Skeletal muscle tissue (tissue), 4 donors: ENCODE data around the gene TENT5C. TPM values are rescaled to one million over a fixed set of nuclear protein-coding genes. Genes with fewer than 3 reads are reported as not detected.
A peak's percentile ranks its signal among the peaks of the same experiment; 100 is the strongest.
"Not testable (repeated sequence)": the region's sequence is repeated elsewhere in the genome, so short reads cannot be mapped to it uniquely, and the experiment has no call there.

Experiments used
- H3K27ac ChIP-seq: one replicate; pipeline ENCODE4 v1.7.0; 2013; ENCODE audit warnings: mild to moderate bottlenecking, low read depth, low read length, inconsistent platforms
- H3K27me3 ChIP-seq, 3 donors: one replicate each; pipeline ENCODE4 v1.7.0; 2013; ENCODE audit warnings: low read length in 3 of 3; ENCODE audit not compliant: control insufficient read depth in 3 of 3, insufficient read depth in 3 of 3
- H3K36me3 ChIP-seq, 3 donors: one replicate each; pipeline ENCODE4 v1.7.0; 2013; ENCODE audit warnings: low read length in 3 of 3; ENCODE audit not compliant: control insufficient read depth in 3 of 3, insufficient read depth in 3 of 3
- H3K4me1 ChIP-seq, 3 donors: one replicate each; pipeline ENCODE4 v1.7.0; 2013; ENCODE audit warnings: low read length in 3 of 3, mild to moderate bottlenecking in 3 of 3; ENCODE audit not compliant: control insufficient read depth in 3 of 3, insufficient read depth in 3 of 3
- H3K4me3 ChIP-seq, 3 donors: one replicate each; pipeline ENCODE4 v1.7.0; 2013; ENCODE audit warnings: low read length in 3 of 3
- H3K9ac ChIP-seq, 3 donors: one replicate each; pipeline ENCODE4 v1.7.0; 2013; ENCODE audit warnings: low read length in 3 of 3, mild to moderate bottlenecking in 3 of 3, moderate library complexity in 2 of 3, low read depth in 1 of 3
- H3K9me3 ChIP-seq, 3 donors: one replicate each; pipeline ENCODE4 v1.7.0; 2013; ENCODE audit warnings: low read length in 3 of 3; ENCODE audit not compliant: control insufficient read depth in 3 of 3
- total RNA-seq: library from RNA; depleted of rRNA; stranded (reverse); fragments of >200 nt; gene quantifications from one replicate; pipeline ENCODE4 v1.2.3, GENCODE V29; 2014
- donor health status: Osteomylitis.

TENT5C gene
- 48.0 TPM for total RNA-seq

DNA sequence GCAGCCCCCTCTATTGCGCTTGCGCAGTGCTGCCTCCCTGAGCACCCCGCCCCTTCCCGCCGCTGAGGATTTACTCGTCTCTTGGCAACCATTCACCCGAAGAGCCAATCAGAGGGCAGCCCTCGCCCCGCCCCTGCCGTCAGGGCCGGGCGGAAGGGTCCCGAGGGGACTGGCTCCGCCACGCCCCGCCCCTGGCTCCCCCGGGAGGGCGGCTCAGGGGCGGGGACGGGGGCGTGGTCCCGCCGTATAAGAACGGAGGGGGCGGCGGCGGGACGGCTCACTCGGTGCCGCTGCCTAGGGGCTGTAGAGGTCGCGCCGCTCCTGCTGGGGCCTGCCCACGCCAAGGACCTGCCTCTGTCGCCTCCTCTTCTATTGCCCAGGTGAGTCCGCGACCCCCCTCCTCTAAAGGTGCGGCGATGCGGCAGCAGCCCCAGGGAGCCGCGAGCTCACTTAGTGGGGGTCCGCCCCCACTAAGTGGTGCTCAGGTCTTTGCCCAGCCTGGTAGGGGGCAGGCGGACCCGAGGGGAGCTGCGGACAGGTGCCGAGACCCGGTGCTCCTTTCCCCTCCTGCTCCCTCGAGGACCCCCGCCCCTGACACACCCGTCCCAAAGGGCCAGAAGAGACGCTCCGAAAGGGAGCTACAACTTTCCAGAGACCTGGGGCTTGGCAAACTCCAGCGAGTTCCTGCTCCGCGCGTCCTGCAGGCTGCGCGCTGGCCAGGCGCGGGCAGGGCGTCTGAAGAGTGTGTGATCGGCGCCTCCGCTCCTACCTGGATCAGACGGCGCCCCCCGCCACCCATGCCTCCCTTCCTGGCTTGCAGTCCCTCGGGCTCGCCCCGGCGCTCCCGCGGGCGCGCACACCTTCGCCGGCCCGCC lies at the start of gene TENT5C:
Gene TENT5C, plus strand, starts transcription at position 275 of the 875 bp plus-strand sequence. CDS start 16,821 bp downstream, outside the sequence.
- H3K9ac ChIP-seq = peak within 1 kb of the TSS; percentile 91 to 93 (median 92)
- peaks cover 33 to 42% (median 34%) of the 10 kb centered on the region in 3 donors for H3K4me1 ChIP-seq
- peak within 1 kb of the TSS; percentile 94 for H3K27ac ChIP-seq
- no peaks in the 10 kb centered on the region for H3K36me3 ChIP-seq
- H3K9me3 ChIP-seq = no peaks in the 10 kb centered on the region
- H3K4me3 ChIP-seq = peak within 1 kb of the TSS; percentile 88 to 96 (median 88)
- no peaks in the 10 kb centered on the region for H3K27me3 ChIP-seq

DNA sequence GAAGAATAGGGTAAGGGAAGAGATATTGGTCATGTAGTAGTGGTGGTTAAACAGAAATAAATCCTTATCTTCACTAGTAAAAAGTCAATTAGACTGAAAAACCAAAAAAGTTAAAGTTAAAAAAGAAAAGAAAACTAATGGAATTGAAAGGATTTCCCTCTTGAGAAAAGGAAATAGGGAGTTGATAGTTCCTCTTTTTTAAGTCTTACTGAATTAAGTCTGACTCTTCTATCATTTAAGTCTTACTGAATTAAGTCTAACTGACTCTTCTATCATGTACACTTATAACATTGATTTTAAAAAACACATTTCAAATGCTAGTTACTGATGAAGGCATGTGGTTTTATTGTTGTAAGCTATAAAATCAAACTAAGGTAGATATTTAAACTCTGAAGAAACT lies 49.5 kb upstream of the TENT5C start:
- Histone ChIP-seq H3K9me3 (no peaks in the 10 kb centered on the region), H3K27ac (no peak overlapping the region), H3K4me1 (no peaks in the 10 kb centered on the region), H3K9ac (no peak overlapping the region), H3K4me3 (no peak overlapping the region), H3K36me3 (no peaks in the 10 kb centered on the region), H3K27me3 (no peaks in the 10 kb centered on the region)

GRCh38 chr1:117556976-117557375 lies 48.9 kb upstream of the TENT5C start:
- Histone ChIP-seq H3K36me3 (no peaks in the 10 kb centered on the region), H3K9me3 (no peaks in the 10 kb centered on the region), H3K4me1 (no peaks in the 10 kb centered on the region), H3K9ac (no peak overlapping the region), H3K27me3 (no peaks in the 10 kb centered on the region), H3K27ac (no peak overlapping the region), H3K4me3 (no peak overlapping the region)

DNA sequence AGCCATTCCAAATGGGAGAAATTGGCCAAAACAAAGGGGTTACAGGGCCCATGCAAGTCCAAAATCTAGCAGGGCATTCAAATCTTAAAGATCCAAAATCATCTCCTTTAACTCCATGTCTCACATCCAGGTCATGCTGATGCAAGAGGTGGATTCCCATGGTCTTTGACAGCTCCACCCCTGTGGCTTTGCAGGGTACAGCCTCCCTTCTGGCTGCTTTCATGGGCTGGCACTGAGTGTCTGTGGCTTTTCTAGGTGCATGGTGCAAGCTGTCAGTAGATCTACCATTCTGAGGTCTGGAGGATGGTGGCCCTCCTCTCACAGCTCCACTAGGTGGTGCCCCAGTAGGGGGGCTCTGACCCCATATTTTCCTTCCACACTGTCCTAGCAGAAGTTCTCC lies 47.4 kb upstream of the TENT5C start:
- H3K9ac ChIP-seq, H3K4me1 ChIP-seq, H3K27me3 ChIP-seq, H3K9me3 ChIP-seq, H3K27ac ChIP-seq, H3K4me3 ChIP-seq, H3K36me3 ChIP-seq: not testable (repeated sequence)

DNA sequence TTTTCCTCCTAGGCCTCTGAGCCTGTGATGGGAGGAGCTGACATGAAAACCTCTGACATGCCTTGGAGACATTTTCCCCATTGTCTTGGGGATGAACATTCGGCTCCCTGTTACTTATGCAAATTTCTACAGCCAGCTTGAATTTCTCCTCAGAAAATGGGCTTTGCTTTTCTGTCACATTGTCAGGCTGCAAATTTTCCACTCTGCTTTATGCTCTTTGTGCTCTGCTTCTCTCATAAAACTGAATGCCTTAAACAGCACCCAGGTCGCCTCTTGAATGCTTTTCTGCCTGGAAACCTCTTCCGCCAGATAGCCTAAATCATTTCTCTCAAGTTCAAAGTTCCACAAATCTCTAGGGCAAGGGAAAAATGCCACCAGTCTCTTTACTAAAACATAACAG lies 46.7 kb upstream of the TENT5C start:
- no peak overlapping the region for H3K9ac ChIP-seq
- H3K4me1 ChIP-seq = peaks cover 4 to 6% (median 6%) of the 10 kb centered on the region in 3 donors
- H3K27me3 ChIP-seq = no peaks in the 10 kb centered on the region
- H3K36me3 ChIP-seq = no peaks in the 10 kb centered on the region
- H3K4me3 ChIP-seq = no peak overlapping the region
- no peak overlapping the region for H3K27ac ChIP-seq
- H3K9me3 ChIP-seq = no peaks in the 10 kb centered on the region

DNA sequence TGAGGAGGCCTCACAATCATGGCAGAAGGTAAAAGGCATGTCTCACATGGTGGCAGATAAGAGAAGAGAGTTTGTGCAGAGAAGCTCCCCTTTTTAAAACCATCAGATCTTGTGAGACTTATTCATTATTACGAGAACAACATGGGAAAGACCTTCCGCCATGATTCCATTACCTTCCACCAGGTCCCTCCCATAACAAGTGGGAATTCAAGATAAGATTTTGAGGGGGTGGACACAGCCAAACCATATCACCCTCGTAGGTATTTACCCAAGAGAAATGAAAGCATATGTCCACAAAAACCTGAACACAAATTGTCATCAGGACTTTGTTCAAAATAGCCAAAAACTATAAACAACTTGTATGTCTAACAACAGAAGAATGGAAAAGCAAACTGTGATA lies 45.9 kb upstream of the TENT5C start:
- Histone ChIP-seq H3K4me1 (peaks cover 4 to 6% (median 6%) of the 10 kb centered on the region in 3 donors), H3K9ac (no peak overlapping the region), H3K27ac (no peak overlapping the region), H3K9me3 (no peaks in the 10 kb centered on the region), H3K4me3 (no peak overlapping the region), H3K36me3 (no peaks in the 10 kb centered on the region), H3K27me3 (no peaks in the 10 kb centered on the region)

- no peak overlapping the region for H3K4me3 ChIP-seq
- H3K27me3 ChIP-seq = no peaks in the 10 kb centered on the region
- H3K27ac ChIP-seq = no peak overlapping the region
- H3K9me3 ChIP-seq = no peaks in the 10 kb centered on the region
- H3K4me1 ChIP-seq = peaks cover 4 to 6% (median 6%) of the 10 kb centered on the region in 3 donors
- no peak overlapping the region for H3K9ac ChIP-seq
- H3K36me3 ChIP-seq = no peaks in the 10 kb centered on the region
Observed at GRCh38 chr1:117561071-117561470, 44.8 kb upstream of the TENT5C start.

GRCh38 chr1:117561551-117561950 lies 44.3 kb upstream of the TENT5C start:
- Histone ChIP-seq H3K9me3 (no peaks in the 10 kb centered on the region), H3K4me3 (no peak overlapping the region), H3K9ac (no peak overlapping the region), H3K36me3 (no peaks in the 10 kb centered on the region), H3K4me1 (peaks cover 4 to 6% (median 6%) of the 10 kb centered on the region in 3 donors), H3K27ac (no peak overlapping the region), H3K27me3 (no peaks in the 10 kb centered on the region)

- Histone ChIP-seq H3K4me3 (no peak overlapping the region), H3K4me1 (peaks cover 4 to 6% (median 6%) of the 10 kb centered on the region in 3 donors), H3K9me3 (no peaks in the 10 kb centered on the region), H3K27ac (no peak overlapping the region), H3K9ac (peak overlapping the region in 1 of 3 donors; percentile 5), H3K27me3 (no peaks in the 10 kb centered on the region), H3K36me3 (no peaks in the 10 kb centered on the region)
Observed at GRCh38 chr1:117562581-117563491, 43.0 kb upstream of the TENT5C start.

DNA sequence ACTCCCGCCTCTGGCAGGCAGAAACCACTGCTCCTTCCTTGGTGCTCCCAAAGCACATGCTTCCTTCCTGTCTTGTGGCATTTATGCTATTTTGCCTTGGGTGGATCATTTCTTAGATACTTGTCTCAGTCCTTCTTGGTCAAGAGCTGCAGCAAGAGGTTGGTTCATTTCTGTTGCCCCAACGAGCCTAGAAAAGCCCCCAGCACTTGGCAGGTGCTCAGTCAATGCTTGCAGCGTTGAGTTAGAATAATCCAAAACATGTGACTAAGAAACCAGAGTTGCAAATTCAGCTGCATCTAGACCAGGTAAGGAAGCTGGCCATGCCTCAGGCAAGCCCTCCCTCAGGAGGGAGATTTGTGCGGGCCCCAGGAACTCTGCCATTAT lies 42.4 kb upstream of the TENT5C start:
- H3K27ac ChIP-seq = no peak overlapping the region
- H3K4me1 ChIP-seq = peaks cover 4 to 6% (median 6%) of the 10 kb centered on the region in 3 donors
- H3K27me3 ChIP-seq = no peaks in the 10 kb centered on the region
- H3K36me3 ChIP-seq = no peaks in the 10 kb centered on the region
- no peak overlapping the region for H3K4me3 ChIP-seq
- no peaks in the 10 kb centered on the region for H3K9me3 ChIP-seq
- H3K9ac ChIP-seq = peak overlapping the region in 1 of 3 donors; percentile 5
